H1 (cell line): ENCODE results near the gene RASGEF1C. TPM values are rescaled to one million over a fixed set of nuclear protein-coding genes. Genes with fewer than 3 reads are reported as not detected.

Source experiments
- CTCF ChIA-PET: fragments of 300-600 bp; sonication (Branson Sonifier 250); formaldehyde crosslinking; loops from one replicate; lab custom pipeline; 2021; ENCODE audit not compliant: partially characterized antibody; lab: Charles Lee
- POLR2A ChIA-PET: fragments of 300-600 bp; sonication (Branson Sonifier 250); formaldehyde crosslinking; loops from one replicate; lab custom pipeline; 2021; ENCODE audit warnings: inconsistent platforms; ENCODE audit not compliant: partially characterized antibody; lab: Charles Lee
- DNase-seq, 2 experiments: peaks; one replicate each; pipeline versions ENCODE4 v3.0.0 to v3.0.0-alpha.2; 2010 to 2022; ENCODE audit warnings: low spot score in 2 of 2, low read depth in 1 of 2, mixed read lengths in 1 of 2
- FAIRE-seq: peaks from 2 replicates; lab custom pipeline; 2011; peaks lifted over from hg19 to GRCh38; lab: Jason Lieb, UNC
- H2AFZ ChIP-seq: 2 replicates; pipeline ENCODE4 v1.8.1; 2012; ENCODE audit warnings: low read length, inconsistent platforms
- H2AK5ac ChIP-seq: 2 replicates; pipeline ENCODE4 v1.6.1; 2013; ENCODE audit warnings: low read depth, low read length
- H2BK120ac ChIP-seq: replicated peaks from 2 replicates; pipeline ENCODE3; 2013; ENCODE audit warnings: low read depth, low read length, inconsistent platforms
- H2BK12ac ChIP-seq: 2 replicates; pipeline ENCODE4 v1.6.1; 2013; ENCODE audit warnings: low read depth, low read length
- H2BK15ac ChIP-seq: 2 replicates; pipeline ENCODE4 v1.6.1; 2013; ENCODE audit warnings: low read length
- H2BK20ac ChIP-seq: 2 replicates; pipeline ENCODE4 v1.6.1; 2013; ENCODE audit warnings: low read length
- H2BK5ac ChIP-seq: 2 replicates; pipeline ENCODE4 v1.6.1; 2013; ENCODE audit warnings: low read depth, low read length
- H3K14ac ChIP-seq: 2 replicates; pipeline ENCODE4 v1.6.1; 2013; ENCODE audit warnings: inconsistent platforms; ENCODE audit not compliant: insufficient read length
- H3K18ac ChIP-seq: 2 replicates; pipeline ENCODE4 v1.6.1; 2013; ENCODE audit warnings: low read length; ENCODE audit errors: extremely low read depth
- H3K23ac ChIP-seq: 2 replicates; pipeline ENCODE4 v1.6.1; 2013; ENCODE audit warnings: inconsistent platforms; ENCODE audit not compliant: insufficient read length
- H3K23me2 ChIP-seq: 2 replicates; pipeline ENCODE4 v1.6.1; 2013; ENCODE audit warnings: low read depth, low read length
- H3K27ac ChIP-seq: 2 replicates; pipeline ENCODE4 v1.6.1; 2011; ENCODE audit warnings: low read depth, low read length, inconsistent platforms
- H3K27me3 ChIP-seq, 4 experiments: replicated peaks in 1 of 4; 1 replicate in 1 of 4; 2 replicates in 3 of 4; pipeline versions ENCODE4 v1.6.1 to v1.8.1; 2011 to 2013; ENCODE audit warnings: low read length in 3 of 4, mild to moderate bottlenecking in 3 of 4, inconsistent platforms in 2 of 4, mixed read lengths in 2 of 4, moderate library complexity in 1 of 4; ENCODE audit not compliant: control insufficient read depth in 3 of 4, insufficient read depth in 3 of 4; ENCODE audit errors: extremely low read depth in 1 of 4
- H3K36me3 ChIP-seq, 4 experiments: 2 replicates each; pipeline versions ENCODE4 v1.6.1 to v1.8.1; 2011 to 2013; ENCODE audit warnings: mild to moderate bottlenecking in 4 of 4, low read length in 3 of 4, moderate library complexity in 2 of 4, control low read depth in 1 of 4, inconsistent platforms in 1 of 4; ENCODE audit not compliant: insufficient read depth in 4 of 4, control insufficient read depth in 2 of 4
- H3K4ac ChIP-seq: replicated peaks from 2 replicates; pipeline ENCODE3; 2013; ENCODE audit warnings: low read length, low read depth, mixed read lengths, inconsistent platforms; ENCODE audit not compliant: insufficient read length
- H3K4me1 ChIP-seq, 4 experiments: replicated peaks in 1 of 4; 1 replicate in 1 of 4; 2 replicates in 3 of 4; pipeline versions ENCODE4 v1.6.1 to v1.8.1; 2011 to 2013; ENCODE audit warnings: low read length in 3 of 4, inconsistent platforms in 2 of 4, mixed read lengths in 1 of 4; ENCODE audit not compliant: insufficient read depth in 4 of 4, control insufficient read depth in 3 of 4
- H3K4me2 ChIP-seq, 2 experiments: 2 replicates each; pipeline versions ENCODE4 v1.6.1 to v1.8.1; 2011 to 2013; ENCODE audit warnings: low read depth in 2 of 2, low read length in 2 of 2, control low read depth in 1 of 2, inconsistent platforms in 1 of 2, mild to moderate bottlenecking in 1 of 2; ENCODE audit not compliant: insufficient read depth in 1 of 2
- H3K4me3 ChIP-seq, 4 experiments: fragments of 200-600, 300-600 bp in 1 of 4; sonication (generic), shearing (Covaris generic), sonication (Bioruptor Twin) in 1 of 4; 2 replicates each; pipeline versions ENCODE4 v1.5.1 to v1.8.1; 2011 to 2016; ENCODE audit warnings: low read length in 4 of 4, low read depth in 3 of 4, control low read depth in 2 of 4, inconsistent platforms in 2 of 4, mild to moderate bottlenecking in 2 of 4, mixed read lengths in 1 of 4, moderate library complexity in 1 of 4; ENCODE audit not compliant: insufficient read depth in 2 of 4; ENCODE audit errors: extremely low read depth in 1 of 4
- H3K56ac ChIP-seq: replicated peaks from 2 replicates; pipeline ENCODE3; 2013; ENCODE audit warnings: low read depth, mild to moderate bottlenecking, mixed read lengths, low read length, inconsistent platforms; ENCODE audit not compliant: insufficient read length
- H3K79me1 ChIP-seq: 2 replicates; pipeline ENCODE4 v1.6.1; 2013; ENCODE audit warnings: low read depth, low read length, control low read depth
- H3K79me2 ChIP-seq, 2 experiments: 2 replicates each; pipeline versions ENCODE4 v1.6.1 to v1.8.1; 2012 to 2013; ENCODE audit warnings: low read length in 2 of 2, mild to moderate bottlenecking in 2 of 2, inconsistent platforms in 1 of 2; ENCODE audit not compliant: insufficient read depth in 2 of 2, control insufficient read depth in 1 of 2
- H3K9ac ChIP-seq, 4 experiments: replicated peaks in 1 of 4; 1 replicate in 1 of 4; 2 replicates in 3 of 4; pipeline versions ENCODE4 v1.6.1 to v1.8.1; 2011 to 2013; ENCODE audit warnings: low read depth in 3 of 4, low read length in 3 of 4, control low read depth in 2 of 4, mild to moderate bottlenecking in 2 of 4, moderate library complexity in 2 of 4, inconsistent platforms in 1 of 4; ENCODE audit errors: extremely low read depth in 1 of 4
- H3K9me3 ChIP-seq, 2 experiments: 2 replicates each; pipeline versions ENCODE4 v1.6.1 to v1.8.1; 2012 to 2013; ENCODE audit warnings: mild to moderate bottlenecking in 2 of 2, moderate library complexity in 2 of 2, control low read depth in 1 of 2, inconsistent platforms in 1 of 2, low read depth in 1 of 2, low read length in 1 of 2, mixed read lengths in 1 of 2; ENCODE audit not compliant: insufficient read depth in 2 of 2
- H4K20me1 ChIP-seq, 2 experiments: replicated peaks in 1 of 2; 2 replicates each; pipeline versions ENCODE3 to v1.8.1; 2011 to 2013; ENCODE audit warnings: inconsistent platforms in 2 of 2, low read length in 2 of 2, mild to moderate bottlenecking in 1 of 2; ENCODE audit not compliant: insufficient read depth in 2 of 2, control insufficient read depth in 1 of 2
- H4K5ac ChIP-seq: 2 replicates; pipeline ENCODE4 v1.6.1; 2013; ENCODE audit warnings: low read length, low read depth, mixed read lengths, inconsistent platforms; ENCODE audit not compliant: insufficient read length
- H4K8ac ChIP-seq: 2 replicates; pipeline ENCODE4 v1.8.0; 2013; ENCODE audit warnings: mild to moderate bottlenecking, moderate library complexity, low read length, inconsistent platforms; ENCODE audit not compliant: insufficient read depth; ENCODE audit errors: extremely low read depth
- H4K91ac ChIP-seq: replicated peaks from 2 replicates; pipeline ENCODE3; 2013; ENCODE audit warnings: low read length, mixed read lengths, inconsistent platforms; ENCODE audit not compliant: insufficient read length
- BRCA1 ChIP-seq: IDR thresholded peaks from 2 replicates; pipeline ENCODE4 v1.6.1; 2012; ENCODE audit warnings: low read depth, low read length, improper control_type of control experiment
- CTCF ChIP-seq, 3 experiments: IDR thresholded peaks; 1 replicate in 2 of 3; 2 replicates in 1 of 3; pipeline versions ENCODE4 v1.5.1 to v1.6.1; 2011; ENCODE audit warnings: low read length in 3 of 3, mild to moderate bottlenecking in 3 of 3, inconsistent platforms in 2 of 3, low read depth in 1 of 3, moderate library complexity in 1 of 3; ENCODE audit not compliant: insufficient read depth in 1 of 3; ENCODE audit errors: control extremely low read depth in 1 of 3
- SIN3A ChIP-seq, 2 experiments: IDR thresholded peaks in 1 of 2; conservative IDR thresholded peaks in 1 of 2; 2 replicates each; pipeline ENCODE4 v1.6.1; 2011 to 2012; ENCODE audit warnings: low read length in 2 of 2, improper control_type of control experiment in 1 of 2, low read depth in 1 of 2, mild to moderate bottlenecking in 1 of 2
- SIRT6 ChIP-seq: IDR thresholded peaks from one replicate; pipeline ENCODE4 v1.7.1; 2012; ENCODE audit warnings: low read length, inconsistent platforms
- SRF ChIP-seq: IDR thresholded peaks from 2 replicates; pipeline ENCODE4 v1.6.1; 2011; ENCODE audit warnings: mild to moderate bottlenecking, low read depth, low read length, moderate library complexity
- SUZ12 ChIP-seq: fragments of 200-600 bp; sonication (generic); IDR thresholded peaks from 2 replicates; pipeline ENCODE4 v1.6.1; 2012; ENCODE audit warnings: mild to moderate bottlenecking, inconsistent platforms, low read length, moderate library complexity, mixed read lengths
- TEAD4 ChIP-seq: IDR thresholded peaks from 2 replicates; pipeline ENCODE4 v1.6.1; 2012; ENCODE audit warnings: low read depth, low read length, inconsistent platforms, mixed read lengths
- YY1 ChIP-seq: IDR thresholded peaks from 2 replicates; pipeline ENCODE4 v1.6.1; 2011; ENCODE audit warnings: low read depth, mild to moderate bottlenecking, low read length
- WGBS, 2 experiments: shearing (Covaris generic) in 1 of 2; methylation state at CpG; one replicate each; pipeline versions ENCODE4 v1.1.6 to v1.1.7; 2013 to 2015; ENCODE audit warnings: low lambda C conversion rate in 2 of 2, mixed read lengths in 2 of 2, inconsistent platforms in 1 of 2, low coverage in 1 of 2, missing lambda C conversion rate in 1 of 2; ENCODE audit not compliant: insufficient replicate concordance in 2 of 2, insufficient coverage in 1 of 2, insufficient read length in 1 of 2; ENCODE audit errors: extremely low coverage in 1 of 2, missing lambda C conversion rate in 1 of 2; 5-methylcytosine and 5-hydroxymethylcytosine counted together
- polyA plus RNA-seq, 7 experiments: library from polyadenylated mRNA; depleted of rRNA in 3 of 7; stranded (reverse) in 5 of 7; unstranded in 2 of 7; fragments of >200 nt in 5 of 7; fragments of 200-250 nt in 2 of 7; gene quantifications; 1 replicate in 5 of 7; 2 replicates in 1 of 7; 4 replicates in 1 of 7; pipeline versions ENCODE4 v1.2.1 to v1.2.3, GENCODE V29; 2011 to 2013; ENCODE audit warnings: missing spikeins in 2 of 7, mixed read lengths in 2 of 7
- total RNA-seq: library from RNA; stranded (reverse); fragmentation: NEBNext Ultra II Directional; extraction: Animal tissue kit (Norgen Biotek cat#: 25700); gene quantifications from 2 replicates; pipeline ENCODE4 v1.2.1, GENCODE V29; 2021

Gene RASGEF1C
- total and polyA plus RNA-seq, 2 of the 8 experiments (the other 6 are each of a cell fraction or from before 2014, with no cell fraction given): 0.26 to 0.61 TPM

GRCh38 chr5:180135128-180135955, 73.7 kb downstream of the RASGEF1C start:
- no peak overlapping the region for H3K4me2 ChIP-seq
- no peaks in the 10 kb centered on the region; a peak in 1 of 7 replicates for H3K4me1 ChIP-seq
- no peak overlapping the region for H3K14ac ChIP-seq
- no peak overlapping the region for H2AFZ ChIP-seq
- H3K79me1 ChIP-seq: no peaks in the 10 kb centered on the region
- 86% methylated on average over 13 of the region's 13 CpGs; no CpG with 5 or more reads in 1 of the 2 experiments for WGBS, 2 experiments
- no peak overlapping the region for H2AK5ac ChIP-seq
- H4K8ac ChIP-seq: peak overlapping the region; percentile 75; the same call in 1 of the 2 replicates
- no peak overlapping the region for H2BK15ac ChIP-seq
- no peak overlapping the region for H4K91ac ChIP-seq
- H3K4me3 ChIP-seq: no peak overlapping the region
- no peak overlapping the region for H2BK12ac ChIP-seq
- peaks cover 3% of the 10 kb centered on the region; the same call in 1 of the 2 replicates for H3K23me2 ChIP-seq
- no peak overlapping the region for H3K23ac ChIP-seq
- H3K9ac ChIP-seq: no peak overlapping the region
- H3K36me3 ChIP-seq: no peaks in the 10 kb centered on the region
- no peak overlapping the region for H3K27ac ChIP-seq
- no peak overlapping the region for H2BK120ac ChIP-seq
- H3K18ac ChIP-seq: no peak overlapping the region
- POLR2A ChIA-PET: no interaction called here
- H2BK20ac ChIP-seq: no peak overlapping the region
- no peaks in the 10 kb centered on the region for H4K20me1 ChIP-seq
- no peaks in the 10 kb centered on the region for H3K9me3 ChIP-seq
- CTCF ChIA-PET: interaction anchor here (1.2 kb wide), 1 partner anchor 336 kb away, joined by 3 read pairs; no protein-coding TSS in a partner anchor
- H3K4ac ChIP-seq: no peak overlapping the region
- H3K79me2 ChIP-seq: no peaks in the 10 kb centered on the region
- H2BK5ac ChIP-seq: no peak overlapping the region
- H3K56ac ChIP-seq: no peak overlapping the region
- H3K27me3 ChIP-seq: peaks cover 0 to 2% (median 0%) of the 10 kb centered on the region in 4 experiments; a peak in 1 of 7 replicates
- FAIRE-seq: no peak
- peak in 1 of 2 experiments; percentile 33 for DNase-seq
- H4K5ac ChIP-seq: no peak overlapping the region
- TF ChIP-seq YY1: no peak
- no peak for TF ChIP-seq SIRT6
- TF ChIP-seq TEAD4: no peak
- TF ChIP-seq SIN3A (conservative IDR thresholded peaks at IDR 0.05 in 1 of 2, IDR thresholded peaks at IDR 0.05 in 1 of 2; ENCODE audit: low read depth in 1 of 2, low read length in 2 of 2): no peak
- no peak for TF ChIP-seq SUZ12
- no peak for TF ChIP-seq CTCF (IDR thresholded peaks at IDR 0.05; ENCODE audit: control extremely low read depth in 1 of 3, insufficient read depth in 1 of 3, low read depth in 1 of 3, low read length in 3 of 3)
- no peak for TF ChIP-seq SRF
- TF ChIP-seq BRCA1: no peak
